H1 (cell line): ENCODE results near the gene TBCEL. TPM values are rescaled to one million over a fixed set of nuclear protein-coding genes. Genes with fewer than 3 reads are reported as not detected.

Experiments
- TBP ChIP-seq: IDR thresholded peaks from 2 replicates; pipeline ENCODE4 v1.6.1; 2011; ENCODE audit warnings: low read depth, low read length, improper control_type of control experiment
- TEAD4 ChIP-seq: IDR thresholded peaks from 2 replicates; pipeline ENCODE4 v1.6.1; 2012; ENCODE audit warnings: low read depth, low read length, inconsistent platforms, mixed read lengths
- polyA plus RNA-seq, 7 experiments: library from polyadenylated mRNA; depleted of rRNA in 3 of 7; stranded (reverse) in 5 of 7; unstranded in 2 of 7; fragments of >200 nt in 5 of 7; fragments of 200-250 nt in 2 of 7; gene quantifications; 1 replicate in 5 of 7; 2 replicates in 1 of 7; 4 replicates in 1 of 7; pipeline versions ENCODE4 v1.2.1 to v1.2.3, GENCODE V29; 2011 to 2013; ENCODE audit warnings: missing spikeins in 2 of 7, mixed read lengths in 2 of 7
- total RNA-seq: library from RNA; stranded (reverse); fragmentation: NEBNext Ultra II Directional; extraction: Animal tissue kit (Norgen Biotek cat#: 25700); gene quantifications from 2 replicates; pipeline ENCODE4 v1.2.1, GENCODE V29; 2021

Gene TBCEL
- total and polyA plus RNA-seq, 2 of the 8 experiments (the other 6 are each of a cell fraction or from before 2014, with no cell fraction given) = 3.9 to 16.0 TPM

GRCh38 chr11:121071846-121072450 lies 48.0 kb downstream of the TBCEL start (continued):
- no peak for TF ChIP-seq TBP
- no peak for TF ChIP-seq TEAD4
